Vagina (tissue), 2 donors: ENCODE measurements around the gene STK17B. TPM values are rescaled to one million over a fixed set of nuclear protein-coding genes. Genes with fewer than 3 reads are reported as not detected.

Source experiments
- DNase-seq, 2 donors: peaks; one replicate each; pipeline ENCODE4 v3.0.0-alpha.2; 2017; ENCODE audit errors: extremely low spot score in 2 of 2
- H3K27ac ChIP-seq: fragments of 200-600 bp; sonication (generic); one replicate; pipeline ENCODE4 v1.5.1; 2019
- H3K27me3 ChIP-seq: fragments of 200-600 bp; sonication (generic); one replicate; pipeline ENCODE4 v1.5.1; 2019
- H3K36me3 ChIP-seq, 2 donors: fragments of 200-600 bp; sonication (generic); one replicate each; pipeline ENCODE4 v1.5.1; 2017 to 2019
- H3K4me1 ChIP-seq: fragments of 200-600 bp; sonication (generic); one replicate; pipeline ENCODE4 v1.5.1; 2019
- H3K4me3 ChIP-seq, 2 donors: fragments of 200-600 bp; sonication (generic); 1 replicate in 1 of 2; 2 replicates in 1 of 2; pipeline ENCODE4 v1.5.1; 2016 to 2019
- H3K9me3 ChIP-seq: fragments of 200-600 bp; sonication (generic); one replicate; pipeline ENCODE4 v1.5.1; 2019
- CTCF ChIP-seq, 3 experiments: fragments of 450-650 bp in 2 of 3; fragments of 200-600 bp in 1 of 3; sonication (generic) in 1 of 3; IDR thresholded peaks; one replicate each; pipeline ENCODE4 v1.5.1; 2017 to 2019; ENCODE audit warnings: antibody characterized with exemption in 3 of 3, mild to moderate bottlenecking in 2 of 3, moderate library complexity in 2 of 3
- POLR2A ChIP-seq, 2 donors: fragments of 450-650 bp; IDR thresholded peaks; one replicate each; pipeline ENCODE4 v1.6.1; 2017; ENCODE audit warnings: antibody characterized with exemption in 2 of 2, mild to moderate bottlenecking in 2 of 2, moderate library complexity in 2 of 2
- POLR2AphosphoS5 ChIP-seq, 2 donors: sonication (generic); formaldehyde crosslinking; IDR thresholded peaks; one replicate each; pipeline ENCODE4 v1.9.0; 2017; ENCODE audit warnings: antibody characterized with exemption in 2 of 2, mild to moderate bottlenecking in 2 of 2, low read depth in 1 of 2; ENCODE audit not compliant: insufficient read depth in 1 of 2
- intact Hi-C: fragments of 100-400 bp; cut with DNase I; formaldehyde crosslinking; loops from one replicate; pipeline ENCODE4 v1.15.1; 2023
- total RNA-seq: library from RNA; depleted of rRNA; stranded (reverse); fragments of >200 nt; gene quantifications from one replicate; pipeline ENCODE4 v1.2.3, GENCODE V29; 2016

STK17B gene
- total RNA-seq, 1 donor from 2014 or later: 24.3 TPM

- TF ChIP-seq POLR2AphosphoS5 (IDR thresholded peaks at IDR 0.05; ENCODE audit: insufficient read depth in 1 of 2, low read depth in 1 of 2) (no peak), POLR2A (IDR thresholded peaks at IDR 0.05) (no peak), CTCF (IDR thresholded peaks at IDR 0.05) (no peak)
- no peaks in the 10 kb centered on the region for H3K9me3 ChIP-seq
- no peak for DNase-seq
- no peaks in the 10 kb centered on the region for H3K27me3 ChIP-seq
- peak overlapping the region in 1 of 2 donors; percentile 78 for H3K4me3 ChIP-seq
- peaks cover 32% of the 10 kb centered on the region for H3K4me1 ChIP-seq
- no peaks in the 10 kb centered on the region for H3K36me3 ChIP-seq
- H3K27ac ChIP-seq: peak overlapping the region; percentile 87
- intact Hi-C loops: no loop called here
Measured at GRCh38 chr2:196169516-196169915, 1.9 kb downstream of the STK17B start.

- H3K27ac ChIP-seq: no peak overlapping the region
- DNase-seq: no peak
- intact Hi-C loops: no loop called here
- peaks cover 32% of the 10 kb centered on the region for H3K4me1 ChIP-seq
- no peak for TF ChIP-seq CTCF (IDR thresholded peaks at IDR 0.05)
- no peak for TF ChIP-seq POLR2AphosphoS5 (IDR thresholded peaks at IDR 0.05; ENCODE audit: insufficient read depth in 1 of 2, low read depth in 1 of 2)
- TF ChIP-seq POLR2A (IDR thresholded peaks at IDR 0.05): no peak
- no peaks in the 10 kb centered on the region for H3K36me3 ChIP-seq
- no peaks in the 10 kb centered on the region for H3K9me3 ChIP-seq
- peak overlapping the region in 1 of 2 donors; percentile 78 for H3K4me3 ChIP-seq
- no peaks in the 10 kb centered on the region for H3K27me3 ChIP-seq
Measured at GRCh38 chr2:196168181-196168580, 3.2 kb downstream of the STK17B start.

- Histone ChIP-seq H3K9me3 (no peaks in the 10 kb centered on the region), H3K4me3 (peak overlapping the region in 1 of 2 donors; percentile 78)
- TF ChIP-seq CTCF (IDR thresholded peaks at IDR 0.05) (no peak), POLR2A (IDR thresholded peaks at IDR 0.05) (no peak), POLR2AphosphoS5 (IDR thresholded peaks at IDR 0.05; ENCODE audit: insufficient read depth in 1 of 2, low read depth in 1 of 2) (no peak)
Measured at GRCh38 chr2:196167666-196168065, 3.7 kb downstream of the STK17B start.

GRCh38 chr2:196166876-196167275 lies 4.5 kb downstream of the STK17B start:
- intact Hi-C loops: no loop called here
- no peak for DNase-seq
- H3K36me3 ChIP-seq: no peaks in the 10 kb centered on the region
- TF ChIP-seq CTCF (IDR thresholded peaks at IDR 0.05) (no peak), POLR2AphosphoS5 (IDR thresholded peaks at IDR 0.05; ENCODE audit: insufficient read depth in 1 of 2, low read depth in 1 of 2) (no peak), POLR2A (IDR thresholded peaks at IDR 0.05) (no peak)
- H3K9me3 ChIP-seq: no peaks in the 10 kb centered on the region
- H3K27ac ChIP-seq: peak overlapping the region; percentile 13
- H3K4me1 ChIP-seq: peaks cover 22% of the 10 kb centered on the region
- H3K27me3 ChIP-seq: no peaks in the 10 kb centered on the region
- H3K4me3 ChIP-seq: peak overlapping the region in 1 of 2 donors; percentile 78

More at GRCh38 chr2:196167666-196168065, 3.7 kb downstream of the STK17B start:
- Histone ChIP-seq H3K4me1 (peaks cover 30% of the 10 kb centered on the region), H3K27me3 (no peaks in the 10 kb centered on the region), H3K36me3 (no peaks in the 10 kb centered on the region), H3K27ac (no peak overlapping the region)
- DNase-seq: no peak
- intact Hi-C loops: no loop called here

- H3K27ac ChIP-seq: no peak overlapping the region
- intact Hi-C loops: no loop called here
Measured at GRCh38 chr2:196165016-196165415, 6.4 kb downstream of the STK17B start.

More at GRCh38 chr2:196165016-196165415, 6.4 kb downstream of the STK17B start:
- no peak for TF ChIP-seq POLR2A (IDR thresholded peaks at IDR 0.05)
- TF ChIP-seq CTCF (IDR thresholded peaks at IDR 0.05): no peak
- no peak for TF ChIP-seq POLR2AphosphoS5 (IDR thresholded peaks at IDR 0.05; ENCODE audit: insufficient read depth in 1 of 2, low read depth in 1 of 2)
- no peaks in the 10 kb centered on the region for H3K36me3 ChIP-seq
- no peaks in the 10 kb centered on the region for H3K9me3 ChIP-seq
- H3K4me1 ChIP-seq: peaks cover 18% of the 10 kb centered on the region
- H3K4me3 ChIP-seq: no peak overlapping the region
- no peaks in the 10 kb centered on the region for H3K27me3 ChIP-seq
- DNase-seq: no peak
